A673 (cell line): ENCODE data around the gene RBP3.

Source experiments
- CTCF ChIP-seq: fragments of 300-800, 200-600 bp; sonication (generic); conservative IDR thresholded peaks from 2 replicates; pipeline ENCODE4 v1.5.1; 2017; ENCODE audit warnings: low read depth, mild to moderate bottlenecking, antibody characterized with exemption, low read length, moderate library complexity, mixed read lengths
- EZH2 ChIP-seq: fragments of 200-600 bp; sonication (generic); IDR thresholded peaks from 2 replicates; pipeline ENCODE4 v1.6.1; 2017; ENCODE audit warnings: borderline replicate concordance, low read depth, mild to moderate bottlenecking, mixed read lengths, antibody characterized with exemption, low read length; ENCODE audit not compliant: poor library complexity, severe bottlenecking

- no peak for TF ChIP-seq CTCF
- TF ChIP-seq EZH2, result no peak
Measured at GRCh38 chr10:47383261-47384147, 35.3 kb downstream of the RBP3 start.
